AG04450 (cell line): Measurements from ENCODE around the gene SLC27A5. TPM values are rescaled to one million over a fixed set of nuclear protein-coding genes. Genes with fewer than 3 reads are reported as not detected.
"Not testable (repeated sequence)": the region's sequence is repeated elsewhere in the genome, so short reads cannot be mapped to it uniquely, and the experiment has no call there.

ENCODE experiments used
- CTCF ChIA-PET: fragments of 300-600, 350-600 bp; formaldehyde crosslinking; extraction: SDS; loops from one replicate; lab custom pipeline; 2022; ENCODE audit warnings: antibody characterized with exemption, inconsistent platforms; lab: Charles Lee
- POLR2A ChIA-PET: fragments of 350-600 bp; formaldehyde crosslinking; extraction: SDS; loops from one replicate; lab custom pipeline; 2021; ENCODE audit warnings: antibody characterized with exemption, inconsistent platforms; lab: Yijun Ruan, JAX
- DNase-seq: peaks from one replicate; pipeline ENCODE4 v3.0.0-alpha.2; 2011; ENCODE audit warnings: low read depth, low spot score
- H3K27ac ChIP-seq: one replicate; pipeline ENCODE4 v1.5.1; 2012; ENCODE audit warnings: low read depth, low read length, control low read depth
- H3K27me3 ChIP-seq: one replicate; pipeline ENCODE4 v1.6.0; 2012; ENCODE audit warnings: low read length; ENCODE audit not compliant: control insufficient read depth, insufficient read depth
- H3K4me3 ChIP-seq: 2 replicates; pipeline ENCODE4 v1.5.1; 2011; ENCODE audit warnings: mild to moderate bottlenecking, low read depth, low read length, control low read depth
- H3K9me3 ChIP-seq: 2 replicates; pipeline ENCODE4 v1.5.1; 2012; ENCODE audit warnings: low read length; ENCODE audit not compliant: control insufficient read depth, insufficient read depth
- polyA plus RNA-seq: library from polyadenylated mRNA; depleted of rRNA; stranded (reverse); fragments of >200 nt; gene quantifications from 2 replicates; pipeline ENCODE4 v1.2.3, GENCODE V29; 2011
- TF ChIP-seq, protein P1 (sequence below): IDR thresholded peaks from 2 replicates; pipeline ENCODE4 v1.5.1; 2011; ENCODE audit warnings: low read depth, low read length, control low read depth, inconsistent platforms

SLC27A5 gene
- polyA plus RNA-seq, 1 experiment: 7.4 TPM

DNA sequence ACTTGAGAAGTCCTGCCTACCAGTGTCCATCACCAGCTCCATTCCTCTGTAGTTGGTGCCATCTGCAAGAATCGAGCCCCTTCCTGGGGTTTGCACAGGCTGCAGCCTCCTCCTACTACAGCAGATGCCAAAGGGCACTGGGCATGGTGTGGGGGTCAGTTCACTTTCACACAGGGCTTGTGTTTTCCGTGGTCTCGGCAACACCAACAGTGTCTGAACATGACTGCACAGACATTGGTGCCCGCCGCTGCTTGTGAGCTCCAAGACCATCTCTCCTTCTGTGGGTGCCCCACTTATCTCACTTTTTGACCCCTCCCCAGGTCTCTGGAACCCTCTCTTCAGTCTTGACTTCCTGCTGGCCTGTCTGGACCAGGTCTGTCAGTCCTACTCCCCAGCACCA, 20.4 kb downstream of the SLC27A5 start:
- CTCF ChIA-PET: interaction anchor here (1.0 kb wide), 1 partner anchor 29 kb away, joined by 3 read pairs; the partner anchor contains the start of gene ZBTB45
- no peak overlapping the region for H3K4me3 ChIP-seq

GRCh38 chr19:58484349-58484748, 27.4 kb downstream of the SLC27A5 start:
- CTCF ChIA-PET: interaction anchor here (0.7 kb wide), 1 partner anchor 175 kb away, joined by 3 read pairs; no protein-coding TSS in a partner anchor

More for the DNA sequence above, 20.4 kb downstream of the SLC27A5 start:
- no peak for DNase-seq
- no peaks in the 10 kb centered on the region for H3K27me3 ChIP-seq
- H3K27ac ChIP-seq: no peak overlapping the region
- POLR2A ChIA-PET: no interaction called here
- TF ChIP-seq, protein P1, sequence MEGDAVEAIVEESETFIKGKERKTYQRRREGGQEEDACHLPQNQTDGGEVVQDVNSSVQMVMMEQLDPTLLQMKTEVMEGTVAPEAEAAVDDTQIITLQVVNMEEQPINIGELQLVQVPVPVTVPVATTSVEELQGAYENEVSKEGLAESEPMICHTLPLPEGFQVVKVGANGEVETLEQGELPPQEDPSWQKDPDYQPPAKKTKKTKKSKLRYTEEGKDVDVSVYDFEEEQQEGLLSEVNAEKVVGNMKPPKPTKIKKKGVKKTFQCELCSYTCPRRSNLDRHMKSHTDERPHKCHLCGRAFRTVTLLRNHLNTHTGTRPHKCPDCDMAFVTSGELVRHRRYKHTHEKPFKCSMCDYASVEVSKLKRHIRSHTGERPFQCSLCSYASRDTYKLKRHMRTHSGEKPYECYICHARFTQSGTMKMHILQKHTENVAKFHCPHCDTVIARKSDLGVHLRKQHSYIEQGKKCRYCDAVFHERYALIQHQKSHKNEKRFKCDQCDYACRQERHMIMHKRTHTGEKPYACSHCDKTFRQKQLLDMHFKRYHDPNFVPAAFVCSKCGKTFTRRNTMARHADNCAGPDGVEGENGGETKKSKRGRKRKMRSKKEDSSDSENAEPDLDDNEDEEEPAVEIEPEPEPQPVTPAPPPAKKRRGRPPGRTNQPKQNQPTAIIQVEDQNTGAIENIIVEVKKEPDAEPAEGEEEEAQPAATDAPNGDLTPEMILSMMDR: no peak
- no peaks in the 10 kb centered on the region for H3K9me3 ChIP-seq

GRCh38 chr19:58483776-58484175, 28.0 kb downstream of the SLC27A5 start:
- CTCF ChIA-PET: interaction anchor here (0.7 kb wide), 1 partner anchor 174 kb away, joined by 3 read pairs; no protein-coding TSS in a partner anchor
- POLR2A ChIA-PET: no interaction called here
- DNase-seq: no peak
- Histone ChIP-seq H3K9me3 (no peaks in the 10 kb centered on the region), H3K27ac (no peak overlapping the region), H3K27me3 (no peaks in the 10 kb centered on the region), H3K4me3 (no peak overlapping the region)
- TF ChIP-seq, protein P1: no peak

More at GRCh38 chr19:58484349-58484748, 27.4 kb downstream of the SLC27A5 start:
- H3K27me3 ChIP-seq, H3K27ac ChIP-seq, H3K4me3 ChIP-seq, H3K9me3 ChIP-seq, DNase-seq: not testable (repeated sequence)
- POLR2A ChIA-PET: interaction anchor here (0.6 kb wide), 1 partner anchor 36 kb away, joined by 3 read pairs; no protein-coding TSS in a partner anchor

- no peak overlapping the region for H3K4me3 ChIP-seq
- ChIA-PET POLR2A (no interaction called here), CTCF (no interaction called here)
- H3K27ac ChIP-seq: no peak overlapping the region
- no peaks in the 10 kb centered on the region for H3K27me3 ChIP-seq
- H3K9me3 ChIP-seq: no peaks in the 10 kb centered on the region
- TF ChIP-seq, protein P1: no peak
- no peak for DNase-seq
Measured at GRCh38 chr19:58482372-58482771, 29.4 kb downstream of the SLC27A5 start.

DNA sequence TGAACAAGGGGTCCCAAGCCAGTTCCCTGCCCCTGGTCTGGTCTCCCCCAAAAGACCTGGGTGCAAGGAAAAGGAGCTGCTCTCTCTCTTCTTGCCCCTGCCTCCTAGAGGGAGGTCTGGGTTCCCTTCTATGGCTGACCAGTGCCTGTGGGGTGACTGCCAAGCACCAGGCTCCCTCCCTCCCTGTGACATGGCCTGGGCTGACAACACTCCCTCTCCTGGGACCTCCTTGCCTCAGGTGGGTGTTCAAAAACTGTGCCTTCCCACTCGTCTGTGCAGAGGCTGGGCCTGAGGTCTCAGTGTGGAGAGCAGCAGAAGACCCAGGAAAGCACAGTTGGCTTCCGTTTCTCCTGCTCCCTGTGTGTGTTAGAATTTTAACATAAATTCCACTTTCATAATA, 31.0 kb downstream of the SLC27A5 start:
- TF ChIP-seq, protein P1: no peak
- H3K9me3 ChIP-seq: no peaks in the 10 kb centered on the region
- no peak overlapping the region for H3K4me3 ChIP-seq
- H3K27me3 ChIP-seq: no peaks in the 10 kb centered on the region
- DNase-seq: no peak
- ChIA-PET CTCF (no interaction called here), POLR2A (no interaction called here)
- no peak overlapping the region for H3K27ac ChIP-seq
